ENCODE measurements around the gene FLRT2. TPM values are rescaled to one million over a fixed set of nuclear protein-coding genes. Genes with fewer than 3 reads are reported as not detected.

Gene FLRT2
- total RNA-seq, 1 experiment from 2014 or later: 0.43 TPM

GRCh38 chr14:85618390-85618789 is 88.4 kb downstream of the FLRT2 start:
- Mint-ChIP-seq H3K27ac (ENCODE audit: unreplicated experiment) (no peak overlapping the region), H3K9me3 (ENCODE audit: unreplicated experiment) (peaks cover 10% of the 10 kb centered on the region), H3K36me3 (ENCODE audit: insufficient read depth, unreplicated experiment) (no peaks in the 10 kb centered on the region), H3K4me3 (ENCODE audit: unreplicated experiment) (no peak overlapping the region), H3K4me1 (ENCODE audit: low read depth, unreplicated experiment) (peaks cover 8% of the 10 kb centered on the region), H3K27me3 (ENCODE audit: insufficient read depth, unreplicated experiment) (no peaks in the 10 kb centered on the region)
- Histone ChIP-seq H3K27me3 (replicated peaks; ENCODE audit: control insufficient read depth, insufficient read depth, low read length) (no peaks in the 10 kb centered on the region), H3K4me3 (ENCODE audit: low read depth, low read length) (no peak overlapping the region), H3K4me1 (peaks cover 37% of the 10 kb centered on the region), H3K36me3 (ENCODE audit: control insufficient read depth, insufficient read depth, low read length) (no peaks in the 10 kb centered on the region), H3K9me3 (no peaks in the 10 kb centered on the region)
- ChIA-PET POLR2A (no interaction called here), CTCF (no interaction called here)
- DNase-seq: no peak
- intact Hi-C loops (cut with micrococcal nuclease; ENCODE audit: unreplicated experiment): loop anchor here (5.0 kb wide), 1 partner anchor 976 kb away; no protein-coding TSS in a partner anchor
- TF ChIP-seq CTCF (IDR thresholded peaks at IDR 0.05; ENCODE audit: insufficient read depth in 1 of 2, low read depth in 1 of 2, low read length in 1 of 2, severe bottlenecking in 1 of 2, unreplicated experiment in 1 of 2): no peak
- no TSS peak for BruUV-seq (replicated peaks)

DNA sequence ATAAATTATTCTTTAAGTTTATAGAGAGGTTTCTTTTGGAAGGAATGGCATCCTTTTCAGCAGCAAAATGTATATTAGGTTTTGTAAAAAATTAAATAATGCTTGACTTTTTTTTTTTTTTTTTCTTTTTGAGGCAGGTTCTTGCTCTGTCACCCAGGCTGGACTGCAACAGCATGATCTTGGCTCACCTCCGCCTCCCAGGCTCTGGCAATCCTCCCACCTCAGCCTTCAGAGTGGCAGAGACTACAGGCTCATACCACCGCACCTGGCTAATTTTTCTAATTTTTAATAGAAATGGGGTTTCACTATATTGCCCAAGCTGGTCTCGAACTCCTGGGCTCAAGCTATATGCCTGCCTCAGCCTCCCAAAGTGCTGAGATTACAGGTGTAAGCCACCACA is 89.0 kb downstream of the FLRT2 start:
- Histone ChIP-seq H3K27me3 (replicated peaks; ENCODE audit: control insufficient read depth, insufficient read depth, low read length) (no peaks in the 10 kb centered on the region), H3K36me3 (ENCODE audit: control insufficient read depth, insufficient read depth, low read length) (no peaks in the 10 kb centered on the region), H3K9me3 (no peaks in the 10 kb centered on the region), H3K4me1 (peaks cover 37% of the 10 kb centered on the region), H3K4me3 (ENCODE audit: low read depth, low read length) (no peak overlapping the region)
- DNase-seq: no peak
- TF ChIP-seq CTCF (IDR thresholded peaks at IDR 0.05; ENCODE audit: insufficient read depth in 1 of 2, low read depth in 1 of 2, low read length in 1 of 2, severe bottlenecking in 1 of 2, unreplicated experiment in 1 of 2): no peak
- no peaks in the 10 kb centered on the region for H3K27me3 Mint-ChIP-seq (ENCODE audit: insufficient read depth, unreplicated experiment)
- H3K9me3 Mint-ChIP-seq (ENCODE audit: unreplicated experiment): peaks cover 10% of the 10 kb centered on the region
- no peak overlapping the region for H3K27ac Mint-ChIP-seq (ENCODE audit: unreplicated experiment)
- H3K4me1 Mint-ChIP-seq (ENCODE audit: low read depth, unreplicated experiment): peaks cover 8% of the 10 kb centered on the region
- BruUV-seq (replicated peaks): no TSS peak
- intact Hi-C loops (cut with micrococcal nuclease; ENCODE audit: unreplicated experiment): loop anchor here (5.0 kb wide), 1 partner anchor 977 kb away; no protein-coding TSS in a partner anchor
- no peaks in the 10 kb centered on the region for H3K36me3 Mint-ChIP-seq (ENCODE audit: insufficient read depth, unreplicated experiment)
- no peak overlapping the region for H3K4me3 Mint-ChIP-seq (ENCODE audit: unreplicated experiment)
- ChIA-PET POLR2A (no interaction called here), CTCF (no interaction called here)

GRCh38 chr14:85619851-85620250 is 89.9 kb downstream of the FLRT2 start:
- ChIA-PET POLR2A (no interaction called here), CTCF (no interaction called here)
- Histone ChIP-seq H3K36me3 (ENCODE audit: control insufficient read depth, insufficient read depth, low read length) (no peaks in the 10 kb centered on the region), H3K27me3 (replicated peaks; ENCODE audit: control insufficient read depth, insufficient read depth, low read length) (no peaks in the 10 kb centered on the region), H3K4me1 (peaks cover 36% of the 10 kb centered on the region), H3K4me3 (ENCODE audit: low read depth, low read length) (no peak overlapping the region), H3K9me3 (no peaks in the 10 kb centered on the region)
- no TSS peak for BruUV-seq (replicated peaks)
- intact Hi-C loops (cut with micrococcal nuclease; ENCODE audit: unreplicated experiment): loop anchor here (5.0 kb wide), 1 partner anchor 978 kb away; no protein-coding TSS in a partner anchor
- Mint-ChIP-seq H3K36me3 (ENCODE audit: insufficient read depth, unreplicated experiment) (no peaks in the 10 kb centered on the region), H3K27ac (ENCODE audit: unreplicated experiment) (no peak overlapping the region), H3K4me1 (ENCODE audit: low read depth, unreplicated experiment) (peaks cover 8% of the 10 kb centered on the region), H3K9me3 (ENCODE audit: unreplicated experiment) (peaks cover 10% of the 10 kb centered on the region), H3K27me3 (ENCODE audit: insufficient read depth, unreplicated experiment) (no peaks in the 10 kb centered on the region), H3K4me3 (ENCODE audit: unreplicated experiment) (no peak overlapping the region)
- no peak for TF ChIP-seq CTCF (IDR thresholded peaks at IDR 0.05; ENCODE audit: insufficient read depth in 1 of 2, low read depth in 1 of 2, low read length in 1 of 2, severe bottlenecking in 1 of 2, unreplicated experiment in 1 of 2)
- DNase-seq: no peak

All from Caco-2 (cell line).